Natural killer cell (primary cell): ENCODE results near the gene KIF21B. TPM values are rescaled to one million over a fixed set of nuclear protein-coding genes. Genes with fewer than 3 reads are reported as not detected.

Source experiments
- ATAC-seq, 3 donors: fragments of 150-1000 bp in 2 of 3; fragments of 200-7000 bp in 1 of 3; cut with Tn5 transposase; 1 replicate in 1 of 3; 2 replicates in 2 of 3; pipeline ENCODE4 v1.10.0; 2021; ENCODE audit warnings: mild to moderate bottlenecking in 2 of 3, moderate library complexity in 2 of 3
- DNase-seq, 2 donors: peaks; one replicate each; pipeline versions ENCODE4 v3.0.0 to v3.0.0-alpha.2; 2013 to 2021; ENCODE audit warnings: mixed read lengths in 1 of 2
- H3K27ac ChIP-seq: one replicate; pipeline ENCODE4 v1.5.1; 2013; ENCODE audit warnings: mild to moderate bottlenecking, low read length
- H3K27me3 ChIP-seq: one replicate; pipeline ENCODE4 v1.6.1; 2013; ENCODE audit warnings: low read length; ENCODE audit not compliant: control insufficient read depth, insufficient read depth
- H3K36me3 ChIP-seq: one replicate; pipeline ENCODE4 v1.6.1; 2013; ENCODE audit warnings: low read length; ENCODE audit not compliant: control insufficient read depth, insufficient read depth
- H3K4me1 ChIP-seq: one replicate; pipeline ENCODE4 v1.6.1; 2013; ENCODE audit warnings: low read length; ENCODE audit not compliant: control insufficient read depth, insufficient read depth
- H3K4me3 ChIP-seq: one replicate; pipeline ENCODE4 v1.5.1; 2013; ENCODE audit warnings: low read length
- H3K9me3 ChIP-seq: one replicate; pipeline ENCODE4 v1.6.1; 2013; ENCODE audit warnings: low read length; ENCODE audit not compliant: control insufficient read depth, insufficient read depth
- H3K27ac Mint-ChIP-seq, 2 donors: one replicate each; pipeline ENCODE4 v1.8.0; 2022; ENCODE audit warnings: mild to moderate bottlenecking in 2 of 2, mixed read lengths in 2 of 2, moderate library complexity in 1 of 2
- H3K27me3 Mint-ChIP-seq, 2 donors: one replicate each; pipeline ENCODE4 v1.8.0; 2022; ENCODE audit warnings: low read depth in 2 of 2, mixed read lengths in 2 of 2
- H3K36me3 Mint-ChIP-seq: one replicate; pipeline ENCODE4 v1.8.0; 2022; ENCODE audit warnings: mixed read lengths
- H3K4me1 Mint-ChIP-seq, 2 donors: one replicate each; pipeline ENCODE4 v1.8.0; 2022; ENCODE audit warnings: mixed read lengths in 2 of 2
- H3K4me3 Mint-ChIP-seq: one replicate; pipeline ENCODE4 v1.8.0; 2022; ENCODE audit warnings: mild to moderate bottlenecking, moderate library complexity, mixed read lengths
- H3K9me3 Mint-ChIP-seq, 2 donors: one replicate each; pipeline ENCODE4 v1.8.0; 2022; ENCODE audit warnings: mixed read lengths in 2 of 2
- WGBS: methylation state at CpG from one replicate; pipeline ENCODE4 v1.1.7; 2013; ENCODE audit warnings: missing lambda C conversion rate; ENCODE audit not compliant: insufficient coverage; 5-methylcytosine and 5-hydroxymethylcytosine counted together
- intact Hi-C: fragments of 100-400 bp; cut with micrococcal nuclease; formaldehyde crosslinking; loops from one replicate; pipeline ENCODE4 v1.14.2; 2022
- total RNA-seq, 4 donors: library from RNA; stranded (reverse); fragments of 120-200 nt in 1 of 4; gene quantifications; one replicate each; pipeline versions ENCODE4 v1.2.3 to v1.2.4, GENCODE V29; 2013 to 2022
- TF ChIP-seq, protein P1 (sequence below): fragments of 200-600 bp; IDR thresholded peaks from one replicate; pipeline ENCODE4 v1.8.0; 2022; ENCODE audit warnings: antibody characterized with exemption

The KIF21B gene
- total RNA-seq, 3 donors from 2014 or later (not counting 1 experiment from before 2014, with no cell fraction given), result 102 to 129 (median 126) TPM

DNA sequence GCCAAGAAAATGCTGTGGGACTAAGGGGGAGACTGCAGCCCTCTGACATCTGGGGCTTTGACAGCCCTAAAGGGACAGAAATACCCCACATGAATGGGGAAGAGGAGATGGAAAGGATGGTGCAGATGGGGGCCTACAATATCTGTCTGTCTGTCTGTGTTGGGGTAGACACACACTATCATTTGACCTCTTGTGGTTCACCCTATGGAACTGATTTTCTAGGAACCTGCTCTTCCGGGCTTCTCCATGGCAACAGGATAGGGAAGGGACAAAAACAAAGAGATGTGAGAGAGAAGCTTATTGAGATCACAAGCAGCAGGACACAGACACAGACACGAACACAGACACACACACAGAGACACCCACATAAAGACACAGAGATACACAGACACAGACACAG, 17.1 kb downstream of the KIF21B start:
- ATAC-seq, result no peak
- H3K4me1 Mint-ChIP-seq, result peaks cover 10 to 16% of the 10 kb centered on the region in 2 donors
- Histone ChIP-seq H3K27me3 (no peaks in the 10 kb centered on the region), H3K4me1 (peaks cover 33% of the 10 kb centered on the region), H3K4me3 (no peak overlapping the region), H3K9me3 (no peaks in the 10 kb centered on the region), H3K36me3 (peaks cover 61% of the 10 kb centered on the region), H3K27ac (no peak overlapping the region)
- DNase-seq, result no peak
- 83% methylated on average over 2 of the region's 2 CpGs for WGBS
- TF ChIP-seq, protein P1, sequence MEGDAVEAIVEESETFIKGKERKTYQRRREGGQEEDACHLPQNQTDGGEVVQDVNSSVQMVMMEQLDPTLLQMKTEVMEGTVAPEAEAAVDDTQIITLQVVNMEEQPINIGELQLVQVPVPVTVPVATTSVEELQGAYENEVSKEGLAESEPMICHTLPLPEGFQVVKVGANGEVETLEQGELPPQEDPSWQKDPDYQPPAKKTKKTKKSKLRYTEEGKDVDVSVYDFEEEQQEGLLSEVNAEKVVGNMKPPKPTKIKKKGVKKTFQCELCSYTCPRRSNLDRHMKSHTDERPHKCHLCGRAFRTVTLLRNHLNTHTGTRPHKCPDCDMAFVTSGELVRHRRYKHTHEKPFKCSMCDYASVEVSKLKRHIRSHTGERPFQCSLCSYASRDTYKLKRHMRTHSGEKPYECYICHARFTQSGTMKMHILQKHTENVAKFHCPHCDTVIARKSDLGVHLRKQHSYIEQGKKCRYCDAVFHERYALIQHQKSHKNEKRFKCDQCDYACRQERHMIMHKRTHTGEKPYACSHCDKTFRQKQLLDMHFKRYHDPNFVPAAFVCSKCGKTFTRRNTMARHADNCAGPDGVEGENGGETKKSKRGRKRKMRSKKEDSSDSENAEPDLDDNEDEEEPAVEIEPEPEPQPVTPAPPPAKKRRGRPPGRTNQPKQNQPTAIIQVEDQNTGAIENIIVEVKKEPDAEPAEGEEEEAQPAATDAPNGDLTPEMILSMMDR, result no peak
- intact Hi-C loops, result no loop called here
- no peaks in the 10 kb centered on the region for H3K27me3 Mint-ChIP-seq
- no peak overlapping the region for H3K27ac Mint-ChIP-seq
- no peaks in the 10 kb centered on the region for H3K36me3 Mint-ChIP-seq
- no peaks in the 10 kb centered on the region for H3K9me3 Mint-ChIP-seq
- no peak overlapping the region for H3K4me3 Mint-ChIP-seq

GRCh38 chr1:201004732-201005131, 18.8 kb downstream of the KIF21B start:
- H3K9me3 ChIP-seq, result no peaks in the 10 kb centered on the region
- Mint-ChIP-seq H3K9me3 (no peaks in the 10 kb centered on the region), H3K4me3 (no peak overlapping the region), H3K27me3 (no peaks in the 10 kb centered on the region), H3K27ac (no peak overlapping the region), H3K4me1 (peaks cover 4 to 11% of the 10 kb centered on the region in 2 donors), H3K36me3 (no peaks in the 10 kb centered on the region)
- peaks cover 71% of the 10 kb centered on the region for H3K36me3 ChIP-seq
- 97% methylated on average over 14 of the region's 14 CpGs for WGBS
- TF ChIP-seq, protein P1, result no peak
- no peaks in the 10 kb centered on the region for H3K27me3 ChIP-seq
- no peak for DNase-seq
- intact Hi-C loops, result no loop called here
- no peak overlapping the region for H3K4me3 ChIP-seq
- H3K27ac ChIP-seq, result no peak overlapping the region
- peaks cover 15% of the 10 kb centered on the region for H3K4me1 ChIP-seq
- no peak for ATAC-seq

- H3K27me3 Mint-ChIP-seq, result no peaks in the 10 kb centered on the region
- Histone ChIP-seq H3K4me3 (no peak overlapping the region), H3K9me3 (no peaks in the 10 kb centered on the region), H3K27me3 (no peaks in the 10 kb centered on the region), H3K27ac (no peak overlapping the region), H3K36me3 (peaks cover 75% of the 10 kb centered on the region), H3K4me1 (peaks cover 14% of the 10 kb centered on the region)
- no peaks in the 10 kb centered on the region for H3K9me3 Mint-ChIP-seq
- H3K27ac Mint-ChIP-seq, result no peak overlapping the region
- H3K36me3 Mint-ChIP-seq, result no peaks in the 10 kb centered on the region
- ATAC-seq (no peak), DNase-seq (no peak)
- no peak overlapping the region for H3K4me3 Mint-ChIP-seq
- over 99% methylated on average over 6 of the region's 6 CpGs for WGBS
- intact Hi-C loops, result no loop called here
- peaks cover 4 to 6% of the 10 kb centered on the region in 2 donors for H3K4me1 Mint-ChIP-seq
- TF ChIP-seq, protein P1, result no peak
Measured at GRCh38 chr1:201004154-201004553, 19.4 kb downstream of the KIF21B start.

- Histone ChIP-seq H3K27me3 (no peaks in the 10 kb centered on the region), H3K4me1 (no peaks in the 10 kb centered on the region), H3K4me3 (no peak overlapping the region), H3K27ac (no peak overlapping the region), H3K36me3 (peaks cover 81% of the 10 kb centered on the region), H3K9me3 (no peaks in the 10 kb centered on the region)
- ATAC-seq (no peak), DNase-seq (no peak)
- intact Hi-C loops, result no loop called here
- H3K4me3 Mint-ChIP-seq, result no peak overlapping the region
- peaks cover 4 to 5% of the 10 kb centered on the region in 2 donors for H3K4me1 Mint-ChIP-seq
- H3K9me3 Mint-ChIP-seq, result no peaks in the 10 kb centered on the region
- whole genome bisulfite sequencing, result 86% methylated on average over 1 of the region's 1 CpG
- TF ChIP-seq, protein P1, result no peak
- H3K27ac Mint-ChIP-seq, result peak overlapping the region in 1 of 2 donors; percentile 66
- H3K36me3 Mint-ChIP-seq, result peaks cover 6% of the 10 kb centered on the region
- no peaks in the 10 kb centered on the region for H3K27me3 Mint-ChIP-seq
Measured at GRCh38 chr1:201002510-201002909, 21.0 kb downstream of the KIF21B start.
